ENCODE results near the gene CDX2.

DNA sequence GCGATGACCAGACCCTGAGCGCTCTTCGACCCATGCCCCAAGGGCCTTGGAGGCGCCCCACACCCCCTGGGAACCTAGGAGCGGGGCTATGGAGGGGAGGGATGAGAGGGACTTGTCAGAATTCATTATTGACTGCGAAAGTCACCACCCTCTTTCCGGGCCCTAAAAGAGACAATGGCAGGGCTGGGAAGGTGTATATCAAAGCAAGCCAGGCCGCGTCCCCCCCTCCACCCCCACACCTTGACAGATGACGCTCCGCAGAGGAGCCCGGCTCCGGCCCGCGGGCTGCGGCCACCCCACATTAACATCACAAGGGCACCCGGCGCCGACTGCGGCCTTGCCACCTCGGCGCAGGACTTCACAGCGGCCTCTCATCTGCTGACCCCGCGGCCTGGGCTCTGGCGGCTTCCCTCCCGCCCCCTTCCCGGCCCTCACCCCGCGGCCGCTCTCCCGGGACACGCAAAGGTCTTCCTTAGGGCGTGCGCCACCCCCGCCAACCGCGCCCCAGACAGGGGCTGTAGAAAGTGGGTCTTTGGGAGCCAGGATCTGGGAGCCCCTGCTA is 2.4 kb downstream of the CDX2 start:
- TF ChIP-seq, protein P1, sequence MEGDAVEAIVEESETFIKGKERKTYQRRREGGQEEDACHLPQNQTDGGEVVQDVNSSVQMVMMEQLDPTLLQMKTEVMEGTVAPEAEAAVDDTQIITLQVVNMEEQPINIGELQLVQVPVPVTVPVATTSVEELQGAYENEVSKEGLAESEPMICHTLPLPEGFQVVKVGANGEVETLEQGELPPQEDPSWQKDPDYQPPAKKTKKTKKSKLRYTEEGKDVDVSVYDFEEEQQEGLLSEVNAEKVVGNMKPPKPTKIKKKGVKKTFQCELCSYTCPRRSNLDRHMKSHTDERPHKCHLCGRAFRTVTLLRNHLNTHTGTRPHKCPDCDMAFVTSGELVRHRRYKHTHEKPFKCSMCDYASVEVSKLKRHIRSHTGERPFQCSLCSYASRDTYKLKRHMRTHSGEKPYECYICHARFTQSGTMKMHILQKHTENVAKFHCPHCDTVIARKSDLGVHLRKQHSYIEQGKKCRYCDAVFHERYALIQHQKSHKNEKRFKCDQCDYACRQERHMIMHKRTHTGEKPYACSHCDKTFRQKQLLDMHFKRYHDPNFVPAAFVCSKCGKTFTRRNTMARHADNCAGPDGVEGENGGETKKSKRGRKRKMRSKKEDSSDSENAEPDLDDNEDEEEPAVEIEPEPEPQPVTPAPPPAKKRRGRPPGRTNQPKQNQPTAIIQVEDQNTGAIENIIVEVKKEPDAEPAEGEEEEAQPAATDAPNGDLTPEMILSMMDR (IDR thresholded peaks at IDR 0.05; ENCODE audit: low read depth, low read length): no peak
- no peak for TF ChIP-seq EZH2phosphoT487 (IDR thresholded peaks at IDR 0.05; ENCODE audit: low read depth)

Data from OCI-LY3 (cell line).